Breast epithelium (tissue), 3 donors: ENCODE measurements around the gene DDIT4.

ENCODE experiments used
- CTCF ChIP-seq, 3 donors: fragments of 450-650 bp; IDR thresholded peaks; one replicate each; pipeline ENCODE4 v1.5.1; 2016 to 2017; ENCODE audit warnings: antibody characterized with exemption in 3 of 3, mild to moderate bottlenecking in 3 of 3, moderate library complexity in 3 of 3
- POLR2AphosphoS5 ChIP-seq, 3 donors: sonication (generic); formaldehyde crosslinking; IDR thresholded peaks; one replicate each; pipeline ENCODE4 v1.6.1; 2017; ENCODE audit warnings: antibody characterized with exemption in 3 of 3

DNA sequence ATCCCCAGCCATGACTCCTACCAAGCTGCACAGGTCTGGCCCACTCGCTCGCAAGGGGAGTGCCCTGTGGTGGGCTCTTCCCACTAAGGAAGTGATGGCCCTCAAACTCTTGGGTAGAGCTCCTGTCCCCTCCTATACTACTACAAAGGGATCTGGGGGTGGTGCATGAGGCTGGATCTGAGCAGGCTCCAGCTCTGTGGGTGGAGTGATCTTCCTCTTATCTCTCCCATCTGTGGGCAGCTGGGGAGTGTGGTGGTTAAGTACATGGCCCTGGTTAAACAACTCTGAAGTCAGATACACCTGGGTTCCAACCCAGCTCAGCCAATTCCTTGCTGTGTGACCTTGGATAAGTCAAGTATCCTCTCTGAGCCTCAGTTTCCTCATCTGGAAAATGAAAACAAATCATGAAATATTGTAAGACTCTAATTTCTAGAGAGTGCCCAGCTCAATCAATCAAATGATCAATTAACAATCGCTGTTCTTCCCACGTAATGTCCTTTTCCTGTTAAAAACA is 17.4 kb downstream of the DDIT4 start:
- TF ChIP-seq POLR2AphosphoS5 (IDR thresholded peaks at IDR 0.05) (no peak), CTCF (IDR thresholded peaks at IDR 0.05) (no peak)
